ENCODE results near the gene TMED10. TPM values are rescaled to one million over a fixed set of nuclear protein-coding genes. Genes with fewer than 3 reads are reported as not detected.
"Not testable (repeated sequence)": the region's sequence is repeated elsewhere in the genome, so short reads cannot be mapped to it uniquely, and the experiment has no call there.

The TMED10 gene
- total RNA-seq, 1 donor from 2014 or later: 135 TPM

DNA sequence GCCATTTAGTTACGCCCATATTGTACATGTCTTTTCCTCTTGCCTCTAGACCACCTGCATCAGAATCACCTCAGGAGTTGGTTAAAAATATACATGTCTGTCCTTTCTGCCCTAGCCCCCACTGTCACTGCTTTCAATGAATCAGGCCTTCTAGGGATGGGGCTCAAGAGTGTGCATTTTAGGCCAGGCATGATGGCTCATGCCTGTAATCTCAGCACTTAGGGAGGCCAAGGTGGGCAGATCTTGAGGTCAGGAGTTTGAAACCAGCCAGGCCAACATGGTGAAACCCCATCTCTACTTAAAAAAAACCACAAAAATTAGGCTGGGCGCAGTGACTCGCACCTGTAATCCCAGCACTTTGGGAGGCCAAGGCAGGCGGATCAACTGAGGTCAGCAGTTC is 13.6 kb upstream of the TMED10 start:
- no peak for DNase-seq

DNA sequence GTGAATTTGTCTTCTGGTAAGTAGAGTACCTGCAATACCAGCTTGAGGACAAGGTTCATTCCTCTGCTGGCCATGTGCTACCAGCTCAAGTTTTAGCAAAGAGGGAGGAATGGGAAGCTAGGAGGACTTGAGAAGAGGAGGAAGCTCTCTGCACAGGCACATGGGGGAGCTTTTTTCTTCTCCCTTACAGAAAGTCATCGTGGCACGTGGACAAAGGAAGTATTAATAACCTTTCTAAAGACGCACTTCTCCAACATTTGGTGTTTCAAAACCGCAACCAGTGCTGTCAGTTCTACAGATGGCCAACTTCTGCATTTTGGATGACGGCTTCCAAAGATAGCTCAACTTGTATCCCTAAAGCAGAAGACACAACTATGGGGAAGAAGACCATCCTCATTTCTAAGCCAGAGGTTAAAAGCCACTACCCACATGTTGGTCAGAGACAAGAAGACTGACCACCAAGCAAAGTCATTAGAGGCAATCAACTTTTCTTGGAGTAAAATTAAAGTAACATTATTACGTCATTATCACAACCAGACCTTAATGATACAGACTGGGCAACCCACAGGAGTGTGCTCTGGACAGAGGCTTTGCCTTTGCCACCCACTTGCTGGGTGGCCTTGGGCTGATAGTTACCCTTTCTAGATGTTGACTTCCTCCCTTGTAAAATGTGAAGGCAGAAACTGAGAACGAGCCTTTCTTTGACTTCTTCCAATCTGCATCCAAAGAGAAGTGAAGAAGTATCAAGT is 12.3 kb upstream of the TMED10 start:
- DNase-seq: no peak

DNA sequence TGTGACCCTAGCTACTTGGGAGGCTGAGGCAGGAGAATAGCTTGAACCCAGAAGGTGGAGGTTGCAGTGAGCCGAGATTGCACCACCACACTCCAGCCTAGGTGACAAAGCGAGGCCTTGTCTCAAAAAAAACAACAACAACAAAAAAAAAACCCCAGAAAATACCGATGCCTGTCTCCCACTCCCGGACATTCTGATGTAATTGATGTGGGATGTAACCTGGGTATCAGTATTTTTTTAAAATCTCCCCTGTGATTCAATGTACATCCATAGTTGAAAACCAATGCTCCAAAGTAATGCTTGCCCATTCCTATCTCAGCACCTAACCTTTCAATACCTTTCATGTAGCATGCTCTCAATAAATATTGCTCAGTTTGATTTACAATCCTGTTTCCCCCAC is 11.7 kb upstream of the TMED10 start:
- no peak for DNase-seq

DNA sequence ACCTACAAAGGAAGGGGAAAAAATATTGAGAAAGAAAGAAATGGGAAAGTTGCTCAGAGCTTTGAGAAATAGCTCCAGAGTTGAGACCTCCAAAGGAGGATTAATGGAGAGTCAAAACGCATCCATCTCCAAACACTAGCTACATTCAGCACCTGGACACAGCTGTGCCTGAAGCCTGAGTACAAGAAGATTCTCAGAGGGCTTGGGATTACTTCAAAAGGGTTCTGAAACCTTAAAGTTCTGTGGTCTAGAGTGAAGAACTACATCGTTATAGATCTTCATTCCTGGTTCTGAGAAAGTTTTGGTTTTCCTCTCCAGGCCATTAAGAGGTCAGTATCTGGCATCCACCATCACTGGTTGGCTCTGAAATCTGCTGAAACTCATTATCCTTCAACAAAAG is 10.5 kb upstream of the TMED10 start:
- DNase-seq: no peak

DNA sequence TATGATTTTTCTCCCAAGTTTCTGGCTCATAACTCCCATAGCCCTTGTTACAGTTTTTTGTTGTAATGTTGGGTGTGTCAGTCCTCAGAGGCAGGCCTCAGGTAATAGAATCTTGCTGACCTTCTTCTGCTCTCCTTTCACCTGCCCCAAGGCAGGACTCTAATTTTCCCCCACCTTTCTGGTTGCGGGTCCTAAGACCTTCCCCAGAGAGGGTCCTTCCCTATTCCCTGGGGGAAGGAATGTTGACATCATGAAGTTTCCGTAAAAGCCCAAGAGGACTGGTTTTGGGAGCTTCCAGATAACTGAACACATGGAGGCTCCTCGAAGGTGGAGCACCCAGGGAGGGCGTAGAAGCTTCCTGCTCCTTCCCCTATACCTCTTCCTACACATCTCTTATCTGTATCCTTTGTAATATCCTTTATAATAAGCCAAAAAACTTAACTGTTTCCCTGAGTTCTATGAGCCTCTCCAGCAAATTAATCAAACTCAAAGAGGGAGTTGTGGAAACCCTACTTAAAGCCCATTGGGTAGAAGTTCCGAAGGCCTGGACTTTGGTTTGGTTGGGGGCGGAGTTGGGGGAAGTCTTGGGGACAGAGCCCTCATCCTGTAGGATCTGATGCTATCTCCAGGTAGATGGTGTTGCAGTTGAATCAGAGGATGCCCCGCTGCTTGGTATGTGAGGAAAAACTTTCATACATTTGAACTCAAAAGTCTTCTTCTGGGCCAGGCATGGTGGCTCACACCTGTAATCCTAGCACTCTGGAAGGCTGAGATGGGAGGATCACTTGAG is 9.0 kb upstream of the TMED10 start:
- DNase-seq: no peak

DNA sequence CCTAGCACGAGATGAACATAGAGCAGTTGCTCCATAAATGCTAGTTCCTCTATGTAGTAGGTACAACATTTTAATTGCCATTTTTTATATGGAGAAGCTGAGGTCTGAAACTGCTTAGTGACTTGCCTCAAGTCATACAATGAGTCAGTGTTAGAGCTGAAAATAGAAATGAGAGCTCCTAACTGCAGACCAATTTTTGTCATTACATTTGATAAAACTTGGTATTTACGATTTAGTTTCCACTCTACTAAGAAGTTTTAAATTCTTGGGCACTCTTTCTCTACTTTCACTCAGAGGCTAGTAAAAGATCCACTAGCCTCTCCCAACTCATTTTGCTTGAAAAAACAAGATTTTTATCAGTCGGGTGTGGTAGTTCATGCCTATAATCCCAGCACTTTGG is 8.1 kb upstream of the TMED10 start:
- DNase-seq: no peak

DNA sequence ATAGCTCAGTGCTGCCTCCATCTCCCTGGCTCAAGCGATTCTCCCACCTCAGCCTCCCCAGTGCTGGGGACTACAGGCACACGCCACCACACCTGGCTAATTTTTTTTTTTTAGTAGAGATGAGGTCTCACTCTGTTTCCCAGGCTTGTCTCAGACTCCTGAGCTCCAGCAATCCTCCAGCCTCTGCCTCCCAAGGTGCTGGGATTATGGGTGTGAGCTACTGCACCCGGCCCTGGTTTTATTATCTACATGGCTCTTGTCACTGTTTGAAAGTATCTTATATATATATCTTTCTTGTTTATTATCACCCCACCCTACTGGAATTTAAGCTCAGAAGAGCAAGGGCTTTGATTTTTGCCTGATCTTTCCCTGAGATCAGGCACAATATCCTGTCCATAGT is 7.6 kb upstream of the TMED10 start:
- no peak for DNase-seq

DNA sequence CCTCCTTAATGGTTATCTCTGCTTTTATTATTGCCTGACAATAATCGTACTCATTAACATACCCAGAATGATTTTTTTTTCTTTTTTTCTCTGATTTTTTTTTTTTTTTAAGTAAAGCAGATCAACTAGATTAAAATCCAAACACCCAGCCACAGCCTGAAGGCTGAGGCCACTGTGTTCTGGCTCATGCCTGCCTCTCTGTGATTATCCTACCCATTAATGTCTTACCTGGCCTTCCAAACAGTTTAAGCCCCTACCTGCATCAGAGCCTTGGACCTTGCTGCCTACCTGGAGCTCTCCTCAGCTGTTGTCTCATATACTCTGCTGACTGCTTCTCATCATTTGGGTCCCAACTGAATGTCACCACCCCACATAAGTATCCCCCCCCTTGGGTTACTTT is 6.8 kb upstream of the TMED10 start:
- DNase-seq: no peak

DNA sequence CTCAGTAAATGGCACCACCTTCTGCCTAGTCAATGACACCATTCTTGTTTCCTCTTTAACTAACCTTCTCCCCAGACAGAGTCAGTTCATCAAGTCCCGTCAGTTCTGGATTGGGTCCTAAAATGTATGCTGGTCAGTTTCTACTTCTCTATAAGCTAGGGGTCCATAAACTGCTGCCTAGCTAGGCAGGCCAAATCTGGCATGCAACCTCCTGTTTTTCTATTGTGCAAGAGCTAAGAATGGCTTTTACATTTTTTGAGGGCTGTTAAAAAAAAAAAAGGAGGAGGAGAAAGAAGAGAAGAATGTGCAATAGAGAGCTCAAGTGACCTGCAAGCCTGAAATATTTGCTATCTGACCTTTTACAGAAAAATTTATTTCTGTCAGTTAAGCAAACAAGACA is 6.4 kb upstream of the TMED10 start:
- no peak for DNase-seq

DNA sequence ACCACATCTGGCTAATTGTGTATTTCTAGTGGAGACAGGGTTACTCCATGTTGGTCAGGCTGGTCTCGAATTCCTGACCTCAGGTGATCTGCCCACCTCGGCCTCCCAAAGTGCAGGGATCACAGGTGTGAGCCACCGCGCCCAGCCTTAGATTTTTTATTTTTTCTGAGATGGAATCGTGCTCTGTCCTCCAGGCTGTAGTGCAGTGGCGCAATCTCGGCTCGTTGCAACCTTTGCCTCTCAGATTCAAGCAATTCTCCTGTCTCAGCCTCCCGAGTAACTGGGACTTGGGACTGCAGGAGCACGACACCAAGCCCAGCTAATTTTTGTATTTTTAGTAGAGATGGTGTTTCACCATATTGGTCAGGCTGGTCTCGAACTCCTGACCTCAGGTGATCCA is 5.8 kb upstream of the TMED10 start:
- not testable (repeated sequence) for DNase-seq

DNA sequence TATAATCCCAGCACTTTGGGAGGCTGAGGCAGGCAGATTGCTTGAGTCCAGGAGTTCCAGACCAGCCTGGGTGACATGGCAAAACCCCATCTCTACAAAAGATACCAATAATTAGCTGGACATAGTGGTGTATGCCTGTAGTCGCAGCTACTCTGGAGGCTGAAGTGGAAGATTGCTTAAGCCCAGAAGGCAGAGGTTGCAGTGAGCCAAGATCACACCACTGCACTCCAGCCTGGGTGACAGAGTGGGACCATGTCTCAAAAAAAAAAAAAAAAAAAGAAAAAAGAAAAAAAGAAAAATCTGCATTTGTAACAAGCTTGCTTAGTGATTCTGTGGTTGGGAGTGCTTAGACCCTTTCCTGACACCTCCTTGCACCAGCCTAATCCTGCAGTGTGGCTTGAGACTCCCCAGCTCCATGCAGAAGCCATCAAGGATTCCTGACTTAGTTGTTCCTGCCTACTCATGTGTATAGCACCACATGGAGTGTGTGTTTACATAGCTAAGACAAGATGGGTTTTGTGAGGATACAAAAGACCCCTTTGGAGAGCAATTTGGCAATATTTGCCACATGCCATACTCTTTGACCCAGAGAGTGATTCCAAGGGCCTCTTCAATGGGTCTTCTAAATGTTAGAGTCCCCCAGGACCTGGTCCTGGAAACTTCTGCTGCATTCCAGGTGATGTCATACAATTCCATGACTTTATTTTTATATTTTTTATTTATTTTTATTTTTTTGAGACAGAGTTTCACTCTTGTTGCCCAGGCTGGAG is 5.1 kb upstream of the TMED10 start:
- no peak for DNase-seq

DNA sequence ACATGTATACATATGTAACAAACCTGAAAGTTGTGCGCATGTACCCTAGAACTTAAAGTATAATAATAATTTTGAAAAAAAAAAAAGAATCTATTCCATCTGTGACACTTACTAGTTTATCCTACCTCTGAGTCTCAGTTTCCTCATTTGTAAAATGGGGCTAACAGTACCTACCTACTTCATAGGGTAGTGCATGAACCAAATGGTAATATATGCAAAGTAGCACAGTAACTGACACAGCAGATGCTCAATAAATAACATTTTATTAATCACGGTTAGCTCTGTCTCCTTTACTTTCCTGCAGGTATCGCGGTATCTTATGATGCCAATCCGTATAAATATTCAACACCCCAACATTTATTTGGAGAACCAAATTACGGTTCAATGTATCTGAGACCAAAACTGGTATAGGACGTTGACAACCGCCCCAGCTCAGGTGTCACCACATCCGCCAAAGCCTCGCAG is 703 bp downstream of the TMED10 start:
- no peak for DNase-seq

DNA sequence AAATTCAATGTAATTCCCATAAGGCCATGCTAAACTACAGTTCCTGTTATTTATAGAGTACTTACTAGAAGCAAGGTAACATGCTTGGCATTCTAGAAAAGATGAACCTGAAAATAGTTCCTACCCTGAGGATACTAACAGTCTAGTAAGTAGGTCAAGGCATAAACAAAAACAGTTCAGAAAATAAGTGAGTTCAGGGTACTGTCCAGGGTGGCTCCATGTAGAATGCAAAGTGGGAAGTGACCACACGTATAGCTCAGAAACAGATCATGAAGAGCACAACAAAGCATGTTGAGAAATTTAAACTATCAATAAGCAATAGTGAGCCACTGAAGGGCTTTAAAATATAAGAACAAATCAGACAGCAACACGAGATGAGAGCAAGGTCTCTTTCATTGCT is 2.3 kb downstream of the TMED10 start:
- DNase-seq: no peak

DNA sequence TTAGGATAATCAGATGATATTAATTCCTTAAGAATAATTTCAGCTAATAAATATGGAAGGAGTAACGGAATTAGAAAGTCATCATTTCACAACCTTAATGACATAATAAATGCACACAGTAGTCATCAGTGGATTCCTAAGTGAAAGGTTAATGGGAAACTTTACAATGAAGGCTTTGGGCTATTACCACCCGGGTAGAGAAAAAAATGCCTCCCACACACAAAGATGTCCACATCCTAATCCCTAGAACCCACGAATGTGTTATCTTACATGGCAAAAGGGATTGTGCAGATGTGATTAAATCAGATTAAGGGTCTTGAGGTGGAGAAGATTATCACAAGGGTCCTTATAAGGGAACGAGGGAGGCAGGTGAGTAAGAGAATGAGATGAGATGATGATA is 5.6 kb downstream of the TMED10 start:
- DNase-seq: no peak

DNA sequence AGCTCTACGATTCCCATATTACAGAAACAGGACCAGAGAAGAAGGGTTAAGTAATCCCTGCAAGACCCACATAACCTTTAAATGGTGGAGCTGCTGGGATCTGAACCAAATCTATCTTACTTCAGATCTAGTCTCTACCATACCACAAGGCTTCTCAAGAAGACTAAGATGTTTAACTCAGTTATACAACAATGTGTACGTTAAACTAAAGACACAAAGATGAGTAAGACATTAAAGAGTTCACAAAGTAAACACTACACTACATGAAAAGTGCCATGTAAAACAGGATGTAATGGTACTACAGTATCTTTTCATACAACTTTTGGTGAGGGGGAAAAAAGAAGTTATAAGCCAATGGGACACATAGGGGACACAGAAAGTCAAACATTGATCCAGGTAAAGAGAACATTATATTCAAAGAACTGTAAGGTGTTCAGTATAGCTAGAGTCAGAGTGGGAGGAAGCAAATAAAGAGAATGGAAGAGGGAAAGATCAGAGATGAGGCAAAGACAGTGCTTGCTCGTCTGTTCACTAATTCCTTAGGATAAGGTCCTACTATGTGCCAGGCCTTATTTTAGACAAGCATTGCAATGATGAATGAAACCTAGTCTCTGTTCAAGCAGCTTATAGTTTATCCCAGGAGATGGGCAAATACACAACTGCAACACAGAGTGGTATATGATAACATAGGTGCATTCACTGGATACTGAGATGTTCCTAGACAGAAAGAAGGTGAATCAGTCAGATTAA is 7.7 kb downstream of the TMED10 start:
- no peak for DNase-seq

DNA sequence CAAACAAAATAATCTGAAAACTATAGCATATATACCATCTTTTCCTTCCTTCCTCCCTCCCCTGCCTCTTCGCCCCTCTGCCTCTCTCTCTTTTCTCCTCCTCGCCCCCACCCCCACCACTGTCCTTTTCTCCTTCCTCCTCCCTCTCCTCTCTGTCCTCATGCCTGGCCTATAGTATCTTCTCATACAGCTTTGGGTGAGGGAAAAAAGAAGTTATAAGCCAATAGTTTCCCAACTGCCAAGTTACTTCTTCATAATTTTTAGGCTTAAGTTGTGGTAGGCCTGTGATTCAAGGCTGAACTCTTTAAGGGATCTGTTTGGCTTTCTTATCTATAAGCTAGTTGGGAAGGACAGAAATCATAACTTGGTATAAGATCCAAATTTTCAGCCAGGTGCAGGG is 9.1 kb downstream of the TMED10 start:
- no peak for DNase-seq

DNA sequence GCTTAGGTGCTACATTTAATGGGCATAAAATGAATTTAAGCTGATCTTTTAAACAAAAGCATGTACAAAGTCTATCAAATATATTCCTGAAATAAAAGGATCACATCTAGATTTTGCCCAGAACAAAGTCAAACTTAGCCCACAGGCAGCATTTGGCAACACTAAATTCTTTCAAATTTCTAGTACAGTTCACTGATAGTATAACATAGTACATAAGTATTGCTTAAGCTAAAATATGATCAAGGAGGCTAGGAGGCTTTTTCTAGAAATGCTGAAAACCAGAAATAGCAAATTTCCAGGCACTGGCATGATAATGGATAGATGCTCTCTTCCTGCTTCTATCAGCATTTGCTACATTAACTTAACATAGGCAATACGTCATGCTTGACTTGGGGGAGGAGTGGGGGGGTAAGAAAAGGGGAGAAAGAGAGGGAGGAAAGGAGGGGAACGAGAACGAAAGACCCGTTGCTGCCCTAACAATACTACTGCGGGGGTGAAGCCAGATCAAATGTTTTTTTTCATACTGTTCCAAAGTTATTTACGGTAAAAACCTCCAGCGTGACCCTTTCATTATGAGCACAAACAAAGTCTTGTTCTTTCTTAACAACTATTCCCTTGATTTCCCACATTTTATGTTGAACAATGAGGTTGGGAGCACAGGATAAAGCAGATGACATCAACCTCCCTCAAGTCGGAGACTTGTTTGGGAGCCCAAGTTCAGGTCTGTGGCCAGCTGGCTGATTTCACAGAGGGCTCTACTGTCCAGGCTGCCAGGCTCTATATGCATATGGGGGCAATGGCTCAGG is 10.6 kb downstream of the TMED10 start:
- DNase-seq: peak; percentile 59

DNA sequence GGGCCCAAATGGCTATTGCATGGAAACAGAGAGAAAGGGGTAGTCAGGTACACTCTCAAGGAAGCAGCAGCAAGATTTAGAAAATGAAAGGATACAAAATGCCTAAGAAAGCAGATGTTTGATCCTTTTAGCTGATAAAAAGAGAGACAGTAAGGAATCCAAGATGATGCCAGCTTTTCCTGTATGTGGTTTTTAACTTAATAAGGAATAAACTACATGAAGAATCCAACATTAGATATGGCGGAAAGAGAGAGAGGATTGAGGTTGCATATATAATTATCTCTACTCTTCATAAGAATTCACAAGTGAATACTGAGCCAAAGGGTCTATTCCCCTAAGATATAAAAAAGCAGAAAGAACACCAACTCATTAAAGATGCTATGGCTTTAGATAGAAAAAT is 11.6 kb downstream of the TMED10 start:
- DNase-seq: no peak

DNA sequence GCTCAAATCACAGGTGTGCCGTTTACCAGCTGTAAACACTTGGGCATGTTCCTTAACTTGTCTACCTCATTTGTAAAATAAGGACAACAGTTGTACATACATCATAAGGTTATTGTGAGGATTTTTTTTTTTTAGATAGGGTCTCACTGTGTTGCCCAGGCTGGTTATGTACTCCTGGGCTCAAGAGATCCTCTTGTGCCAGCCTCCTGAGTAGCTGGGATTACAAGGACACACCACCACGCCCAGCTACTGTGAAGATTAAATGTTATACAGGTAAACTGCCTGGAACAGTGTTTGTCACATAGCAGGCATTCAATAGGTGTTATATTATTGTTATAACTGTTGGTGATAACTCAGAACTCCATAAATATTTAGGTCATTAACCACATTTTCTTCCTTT is 12.7 kb downstream of the TMED10 start:
- DNase-seq: no peak

DNA sequence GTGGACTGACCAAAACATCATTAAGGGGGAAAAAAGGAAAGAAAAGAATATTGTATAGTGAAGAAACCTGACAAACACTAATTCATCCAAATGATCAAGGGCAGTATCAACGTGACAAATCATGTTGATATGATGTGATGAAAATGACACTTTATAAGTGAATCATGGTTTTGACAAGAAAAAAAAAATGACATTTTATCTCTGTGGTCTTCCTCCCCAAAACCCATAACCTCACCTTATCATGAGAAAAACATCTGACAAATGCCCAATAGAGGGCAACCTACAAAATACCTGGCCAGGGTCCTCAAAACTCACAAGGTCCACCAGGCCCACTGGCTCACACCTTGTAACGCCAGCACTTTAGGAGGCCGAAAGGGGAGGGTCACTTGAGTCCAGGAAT is 13.8 kb downstream of the TMED10 start:
- DNase-seq: no peak

DNA sequence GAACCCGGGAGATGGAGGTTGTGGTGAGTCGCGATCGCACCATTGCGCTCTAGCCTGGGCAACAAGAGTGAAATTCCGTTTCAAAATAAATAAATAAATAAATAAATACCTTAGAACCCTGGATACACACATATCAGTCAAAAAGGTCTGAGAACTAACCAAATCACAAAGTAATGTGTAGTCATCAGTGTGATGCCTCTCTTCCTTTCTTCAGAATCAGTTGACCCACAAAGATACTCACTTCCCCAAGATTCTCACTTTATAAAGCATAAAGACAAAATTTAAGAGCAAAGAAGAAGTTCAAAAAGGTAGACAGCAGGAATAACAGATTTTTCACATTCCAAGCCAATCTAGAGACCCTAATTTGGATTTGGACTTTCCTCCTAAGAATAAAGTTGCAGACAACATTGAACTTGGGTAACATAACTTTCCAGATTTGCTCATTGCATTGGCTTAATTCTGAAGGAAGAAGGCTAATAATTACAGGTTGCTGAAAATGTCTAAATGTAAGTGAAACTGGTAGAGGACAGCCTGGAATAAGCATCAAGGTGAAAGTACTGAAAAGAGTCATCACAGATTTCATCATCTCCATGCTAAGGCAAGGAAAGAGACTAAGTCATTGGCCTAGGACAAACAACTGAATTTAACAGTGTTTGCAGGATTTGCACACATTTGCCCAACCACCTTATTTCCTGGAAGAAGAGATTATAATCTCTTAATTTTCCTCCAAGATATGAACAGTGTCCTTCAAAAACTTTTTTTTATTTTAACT is 17.4 kb downstream of the TMED10 start:
- no peak for DNase-seq

Data from occipital lobe (tissue), 2 donors.